HG03060 (cell line): Measurements from ENCODE around the gene NDNF.

Experiments used
- ATAC-seq: cut with Tn5 transposase; IDR thresholded peaks from one replicate; pipeline ENCODE4 v1.9.1; 2021; ENCODE audit warnings: low read depth, moderate number of reproducible peaks; ENCODE audit not compliant: unreplicated experiment

NDNF gene

GRCh38 chr4:121072224-121073003 lies at the start of gene NDNF:
Gene NDNF (minus strand): TSS chr4:121072535. CDS start chr4:121045837, 26,698 bp downstream.
- no peak for ATAC-seq

DNA sequence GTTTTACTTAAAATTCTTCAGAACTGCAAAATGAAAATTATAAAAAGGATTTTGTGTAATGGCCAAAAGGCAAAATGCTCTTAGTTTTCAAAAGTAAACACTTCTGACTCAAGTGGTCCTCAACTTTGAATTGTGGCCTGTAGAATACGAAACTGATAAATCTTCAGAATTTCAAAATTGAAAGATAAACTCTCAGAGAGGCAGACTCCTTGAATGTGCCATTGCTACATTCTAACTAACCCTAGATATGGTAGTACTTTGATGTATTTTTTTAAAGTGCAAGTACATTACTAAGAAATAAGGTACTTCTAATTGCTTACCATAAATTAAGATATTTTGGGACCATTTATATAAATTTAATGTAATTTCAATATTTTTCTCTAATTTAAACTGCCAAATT lies 47.4 kb upstream of the NDNF start:
- no peak for ATAC-seq

DNA sequence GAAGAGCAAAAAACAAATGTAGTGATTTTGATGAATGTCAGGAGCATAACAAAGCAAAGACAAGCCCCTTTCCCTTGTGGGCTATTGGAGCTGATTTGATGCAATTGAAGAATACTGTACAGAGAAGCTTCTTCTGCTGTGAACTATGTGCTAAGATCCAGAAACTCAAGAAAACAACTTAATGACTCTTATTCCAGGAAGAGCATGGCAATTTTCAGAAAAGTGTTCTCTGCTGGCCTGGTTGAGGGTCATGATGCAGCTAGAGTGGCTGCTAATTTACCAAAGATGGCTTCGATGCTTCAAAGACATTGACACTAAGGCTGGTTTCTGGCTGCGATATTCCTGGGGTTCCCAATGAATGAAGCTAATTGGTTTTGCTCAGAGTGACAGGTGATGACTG lies 46.0 kb upstream of the NDNF start:
- ATAC-seq = no peak

GRCh38 chr4:121114756-121115155 lies 42.4 kb upstream of the NDNF start:
- no peak for ATAC-seq

GRCh38 chr4:121112530-121112929 lies 40.2 kb upstream of the NDNF start:
- no peak for ATAC-seq

DNA sequence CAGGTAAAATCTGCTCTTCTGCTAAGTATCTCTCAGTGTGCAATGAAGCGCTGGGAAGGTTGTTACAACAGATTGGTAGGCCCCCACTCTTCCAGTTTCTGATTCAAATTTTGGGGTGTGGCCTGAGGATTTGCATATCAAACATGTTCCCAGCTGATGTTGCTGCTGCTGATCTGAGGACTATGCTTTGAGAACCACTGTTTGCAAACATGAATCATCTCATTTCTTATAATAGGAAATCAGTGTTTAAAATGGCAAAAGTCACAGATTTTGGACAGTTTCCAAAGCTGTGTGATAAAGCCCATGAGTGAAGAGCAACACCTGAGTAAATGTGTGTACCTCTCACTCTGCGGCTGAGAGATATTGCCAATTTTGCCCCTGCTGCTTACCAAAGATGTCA lies 36.2 kb upstream of the NDNF start:
- no peak for ATAC-seq

DNA sequence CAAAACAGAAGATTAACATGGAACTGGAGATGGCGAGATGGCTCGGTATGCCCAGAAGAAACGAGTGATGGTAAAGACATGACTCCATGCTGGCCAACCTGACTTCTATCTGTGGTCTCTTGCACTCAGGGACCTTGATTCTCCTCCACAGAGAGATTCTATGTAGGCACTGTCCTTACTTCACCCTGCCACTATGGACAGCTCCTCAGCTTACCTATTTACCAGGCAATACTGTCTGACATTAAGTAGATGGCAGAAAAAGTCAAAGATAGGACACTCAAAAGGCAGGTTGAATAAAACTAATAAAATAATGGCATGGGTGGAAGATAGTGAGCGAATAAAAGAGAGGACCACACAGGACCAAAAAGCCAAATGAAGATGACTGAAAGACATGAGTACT lies 35.2 kb upstream of the NDNF start:
- ATAC-seq = no peak

DNA sequence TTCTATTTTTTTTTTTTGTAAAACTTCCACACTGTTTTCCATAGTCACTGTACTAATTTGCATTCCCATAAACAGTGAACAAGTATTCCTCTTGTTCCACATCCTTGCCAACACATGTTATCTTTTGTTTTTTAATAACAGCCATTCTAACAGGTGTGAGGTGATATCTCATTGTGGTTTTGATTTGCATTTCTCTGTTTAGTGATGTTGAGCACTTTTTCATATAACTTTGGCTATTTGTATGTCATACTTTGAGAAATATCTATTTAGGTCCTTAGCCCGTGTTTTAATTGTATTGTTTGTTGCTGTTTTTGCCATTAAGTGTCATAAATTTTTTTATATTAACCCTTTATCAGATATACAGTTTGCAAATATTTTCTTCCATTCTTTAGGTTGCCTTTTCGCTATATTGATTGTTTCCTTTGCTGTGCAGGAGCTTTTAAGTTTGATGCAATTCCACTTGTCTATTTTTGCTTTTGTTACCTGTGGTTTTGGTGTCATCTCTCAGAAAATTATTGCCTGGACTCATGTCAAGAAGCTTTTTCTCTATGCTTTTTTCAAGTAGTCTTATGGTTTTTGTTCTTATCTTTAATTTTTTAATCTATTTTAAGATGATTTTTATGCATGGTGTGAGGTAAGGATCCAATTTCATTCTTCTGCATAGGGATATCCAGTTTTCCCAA lies 27.9 kb upstream of the NDNF start:
- no peak for ATAC-seq

- ATAC-seq = no peak
Measured at GRCh38 chr4:121098266-121098665, 25.9 kb upstream of the NDNF start.

GRCh38 chr4:121096629-121097028 lies 24.3 kb upstream of the NDNF start:
- ATAC-seq = no peak

DNA sequence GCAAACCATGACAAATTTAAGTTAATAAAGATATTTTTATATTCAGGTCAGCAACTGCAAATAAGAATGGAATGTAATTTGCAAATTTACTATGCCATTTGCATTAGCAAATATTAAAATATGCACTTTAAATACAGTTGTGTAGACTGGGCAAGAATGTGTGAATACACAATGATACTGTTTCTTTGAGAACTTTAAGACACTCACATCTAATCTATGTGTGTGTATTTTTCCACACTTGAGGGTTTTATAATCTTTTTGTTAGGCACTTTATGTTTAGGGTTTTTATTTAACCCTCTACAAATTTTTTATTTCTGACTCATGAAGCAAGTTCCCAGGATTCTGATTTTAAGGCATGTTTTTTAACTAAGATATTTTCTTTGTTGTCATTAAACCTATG lies 23.9 kb upstream of the NDNF start:
- ATAC-seq = no peak

- ATAC-seq = no peak
Measured at GRCh38 chr4:121094297-121094966, 22.1 kb upstream of the NDNF start.

DNA sequence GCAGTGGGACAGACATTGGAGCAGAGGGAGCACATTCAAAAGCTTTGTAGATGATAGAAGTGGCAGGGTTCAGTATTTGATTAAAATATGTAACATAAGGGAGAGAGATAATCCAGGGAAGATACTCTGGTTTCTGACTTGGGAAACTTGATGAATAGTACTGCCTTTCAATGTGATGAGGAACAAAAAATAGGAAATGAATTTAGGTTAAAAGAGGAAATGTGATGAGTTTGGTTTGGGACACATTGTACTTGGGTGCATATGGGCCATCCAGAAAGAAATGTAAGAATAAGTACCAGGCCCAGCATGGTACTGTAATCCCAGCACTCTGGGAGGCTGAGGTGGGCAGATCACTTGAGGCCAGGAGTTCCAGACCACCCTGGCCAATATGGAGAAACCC lies 20.9 kb upstream of the NDNF start:
- no peak for ATAC-seq

DNA sequence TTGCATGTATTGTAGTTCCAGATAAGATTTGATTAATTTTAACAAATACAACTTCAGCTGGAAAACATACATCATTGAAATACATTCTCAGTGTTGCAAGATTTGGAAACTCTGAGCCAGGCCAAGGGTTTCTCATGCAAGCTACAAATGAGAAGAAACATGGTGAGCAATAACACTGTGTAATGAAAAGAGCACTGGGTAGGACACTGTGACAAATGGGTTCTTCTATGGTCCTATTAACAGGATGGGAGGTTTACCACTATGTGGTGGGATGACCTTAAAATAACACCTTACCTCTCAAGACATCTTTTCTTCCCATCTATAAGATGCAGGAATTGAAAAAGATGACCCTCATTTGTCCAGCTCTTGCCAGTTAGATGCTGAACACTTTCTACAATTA lies 19.6 kb upstream of the NDNF start:
- ATAC-seq = no peak

- no peak for ATAC-seq
Measured at GRCh38 chr4:121088867-121089266, 16.5 kb upstream of the NDNF start.

GRCh38 chr4:121079376-121079775 lies 7.0 kb upstream of the NDNF start:
- no peak for ATAC-seq

- no peak for ATAC-seq
Measured at GRCh38 chr4:121077496-121077895, 5.2 kb upstream of the NDNF start.

- no peak for ATAC-seq
Measured at GRCh38 chr4:121076416-121076815, 4.1 kb upstream of the NDNF start.

DNA sequence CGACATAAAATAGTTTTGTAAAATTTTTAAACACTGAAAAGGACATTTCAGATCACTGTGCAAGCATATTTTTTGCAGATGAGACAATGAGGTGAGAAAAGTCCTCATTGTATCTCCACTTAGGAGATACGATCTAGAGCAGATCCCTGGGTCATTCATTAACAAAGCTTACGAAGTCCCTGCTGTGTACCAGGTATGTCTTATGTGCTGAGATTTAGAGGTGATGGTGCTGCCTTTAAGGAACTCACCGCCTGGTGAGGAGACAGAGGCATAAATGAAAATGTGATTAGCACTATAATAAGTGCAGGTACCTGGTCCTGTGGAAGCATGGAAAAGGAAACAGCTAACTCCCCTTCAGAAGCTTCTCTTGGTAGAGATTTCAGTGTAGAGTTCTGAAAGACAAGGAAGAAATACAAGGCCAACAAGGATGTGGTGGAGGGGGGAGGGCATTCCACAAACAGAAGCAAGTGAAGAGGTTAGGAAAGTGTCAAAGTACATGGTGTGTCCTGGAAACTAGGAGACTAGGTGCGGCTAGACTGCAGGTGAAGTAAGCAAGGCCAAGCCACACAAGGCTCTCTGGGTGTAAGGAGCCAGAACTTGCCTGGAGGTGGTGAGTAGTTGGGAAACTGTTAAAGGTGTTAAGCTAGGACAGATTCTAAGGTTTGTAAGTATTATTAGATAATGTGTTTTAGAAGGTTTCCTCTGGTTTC lies 1.5 kb upstream of the NDNF start:
- ATAC-seq = no peak

- no peak for ATAC-seq
Measured at GRCh38 chr4:121073004-121073435, 685 bp upstream of the NDNF start.

GRCh38 chr4:121071640-121072223 lies 603 bp downstream of the NDNF start:
- ATAC-seq = no peak
